KMS-11 (cell line): ENCODE measurements around the gene LAP3.

ENCODE experiments used
- H2AFZ ChIP-seq: fragments of 200-600 bp; sonication (generic); 2 replicates; pipeline ENCODE4 v1.6.1; 2016; ENCODE audit warnings: antibody characterized with exemption, mixed run types, low read depth
- H3K27ac ChIP-seq: fragments of 200-600 bp; sonication (generic); 2 replicates; pipeline ENCODE4 v1.6.1; 2016; ENCODE audit warnings: mild to moderate bottlenecking, mixed run types
- H3K27me3 ChIP-seq: fragments of 200-600 bp; sonication (generic); 2 replicates; pipeline ENCODE4 v1.6.1; 2017; ENCODE audit warnings: mild to moderate bottlenecking, low read depth, mixed run types, moderate library complexity; ENCODE audit not compliant: insufficient read depth
- H3K36me3 ChIP-seq: fragments of 200-600 bp; sonication (generic); 2 replicates; pipeline ENCODE4 v1.6.1; 2017; ENCODE audit warnings: mild to moderate bottlenecking, mixed run types; ENCODE audit not compliant: insufficient read depth
- H3K4me1 ChIP-seq: fragments of 200-600 bp; sonication (generic); 2 replicates; pipeline ENCODE4 v1.6.1; 2016; ENCODE audit warnings: mild to moderate bottlenecking, low read depth, mixed run types; ENCODE audit not compliant: poor library complexity, severe bottlenecking
- H3K4me2 ChIP-seq: fragments of 200-600 bp; sonication (generic); 2 replicates; pipeline ENCODE4 v1.7.0; 2016; ENCODE audit warnings: mild to moderate bottlenecking, mixed run types
- H3K4me3 ChIP-seq: fragments of 200-600 bp; sonication (generic); IDR thresholded peaks from 2 replicates; pipeline ENCODE4 v1.6.1; 2017; ENCODE audit warnings: low read depth, low read length, mixed read lengths; ENCODE audit not compliant: insufficient read depth
- H3K79me2 ChIP-seq: fragments of 200-600 bp; sonication (generic); 2 replicates; pipeline ENCODE4 v1.6.1; 2016; ENCODE audit warnings: low read depth, mixed run types; ENCODE audit not compliant: insufficient read depth
- H3K9ac ChIP-seq: fragments of 200-600 bp; sonication (generic); 2 replicates; pipeline ENCODE4 v1.6.1; 2016; ENCODE audit warnings: mild to moderate bottlenecking, mixed run types
- H4K20me1 ChIP-seq: fragments of 200-600 bp; sonication (generic); 2 replicates; pipeline ENCODE4 v1.6.1; 2016; ENCODE audit warnings: mild to moderate bottlenecking, mixed run types; ENCODE audit not compliant: insufficient read depth
- TF ChIP-seq, protein P1 (sequence below): fragments of 200-600 bp; sonication (generic); conservative IDR thresholded peaks from 2 replicates; pipeline ENCODE4 v1.6.1; 2017; ENCODE audit warnings: low read depth, mild to moderate bottlenecking, antibody characterized with exemption, low read length, moderate library complexity, mixed read lengths

The LAP3 gene

DNA sequence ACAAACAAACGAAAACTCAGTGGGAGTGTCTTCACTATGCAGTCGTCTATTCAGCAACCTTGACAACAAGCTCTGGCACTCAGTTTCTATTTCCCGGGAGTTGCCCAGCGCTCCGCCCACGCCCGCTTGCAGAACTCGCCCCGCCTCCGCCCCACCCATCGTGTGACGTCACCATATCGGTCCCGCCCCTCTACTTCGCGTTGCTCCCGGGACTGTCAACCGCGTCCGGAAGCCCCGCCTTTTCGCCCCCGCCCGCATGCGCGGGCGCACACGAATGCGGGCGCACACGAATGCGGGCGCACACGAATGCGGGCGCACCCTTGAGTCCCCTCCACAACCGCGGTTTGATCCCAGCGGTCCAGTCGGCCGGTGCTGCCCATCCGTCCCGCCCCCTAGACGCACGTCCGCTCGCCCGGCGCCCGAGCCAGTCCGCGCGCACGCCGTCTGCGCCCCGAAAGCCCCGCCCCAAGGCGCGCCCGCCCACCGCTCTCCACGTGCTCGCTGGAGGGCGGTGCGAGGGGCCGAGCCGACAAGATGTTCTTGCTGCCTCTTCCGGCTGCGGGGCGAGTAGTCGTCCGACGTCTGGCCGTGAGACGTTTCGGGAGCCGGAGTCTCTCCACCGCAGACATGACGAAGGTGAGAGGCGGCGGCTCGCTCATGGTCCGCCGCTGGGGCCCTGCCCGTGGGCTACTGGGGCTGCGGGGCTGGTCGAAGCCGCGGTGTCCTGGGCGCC, at the start of gene LAP3:
TSS of gene LAP3 (plus strand) at position 267 of the 733 bp plus-strand sequence. CDS start at position 535, 268 bp downstream.
- peak within 1 kb of the TSS; percentile 76 for H3K4me2 ChIP-seq
- TF ChIP-seq, protein P1, sequence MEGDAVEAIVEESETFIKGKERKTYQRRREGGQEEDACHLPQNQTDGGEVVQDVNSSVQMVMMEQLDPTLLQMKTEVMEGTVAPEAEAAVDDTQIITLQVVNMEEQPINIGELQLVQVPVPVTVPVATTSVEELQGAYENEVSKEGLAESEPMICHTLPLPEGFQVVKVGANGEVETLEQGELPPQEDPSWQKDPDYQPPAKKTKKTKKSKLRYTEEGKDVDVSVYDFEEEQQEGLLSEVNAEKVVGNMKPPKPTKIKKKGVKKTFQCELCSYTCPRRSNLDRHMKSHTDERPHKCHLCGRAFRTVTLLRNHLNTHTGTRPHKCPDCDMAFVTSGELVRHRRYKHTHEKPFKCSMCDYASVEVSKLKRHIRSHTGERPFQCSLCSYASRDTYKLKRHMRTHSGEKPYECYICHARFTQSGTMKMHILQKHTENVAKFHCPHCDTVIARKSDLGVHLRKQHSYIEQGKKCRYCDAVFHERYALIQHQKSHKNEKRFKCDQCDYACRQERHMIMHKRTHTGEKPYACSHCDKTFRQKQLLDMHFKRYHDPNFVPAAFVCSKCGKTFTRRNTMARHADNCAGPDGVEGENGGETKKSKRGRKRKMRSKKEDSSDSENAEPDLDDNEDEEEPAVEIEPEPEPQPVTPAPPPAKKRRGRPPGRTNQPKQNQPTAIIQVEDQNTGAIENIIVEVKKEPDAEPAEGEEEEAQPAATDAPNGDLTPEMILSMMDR = no peak
- H3K27ac ChIP-seq = peak within 1 kb of the TSS; percentile 79
- H3K79me2 ChIP-seq = peaks cover 35% of the 10 kb centered on the region; the same call in 1 of the 2 replicates
- peak within 1 kb of the TSS; percentile 69 for H2AFZ ChIP-seq
- H3K4me1 ChIP-seq = peaks cover 18% of the 10 kb centered on the region
- no peaks in the 10 kb centered on the region for H3K27me3 ChIP-seq
- H3K9ac ChIP-seq = peak within 1 kb of the TSS; percentile 74
- no peaks in the 10 kb centered on the region for H4K20me1 ChIP-seq
- H3K4me3 ChIP-seq = peak within 1 kb of the TSS; percentile 54
- no peaks in the 10 kb centered on the region for H3K36me3 ChIP-seq

DNA sequence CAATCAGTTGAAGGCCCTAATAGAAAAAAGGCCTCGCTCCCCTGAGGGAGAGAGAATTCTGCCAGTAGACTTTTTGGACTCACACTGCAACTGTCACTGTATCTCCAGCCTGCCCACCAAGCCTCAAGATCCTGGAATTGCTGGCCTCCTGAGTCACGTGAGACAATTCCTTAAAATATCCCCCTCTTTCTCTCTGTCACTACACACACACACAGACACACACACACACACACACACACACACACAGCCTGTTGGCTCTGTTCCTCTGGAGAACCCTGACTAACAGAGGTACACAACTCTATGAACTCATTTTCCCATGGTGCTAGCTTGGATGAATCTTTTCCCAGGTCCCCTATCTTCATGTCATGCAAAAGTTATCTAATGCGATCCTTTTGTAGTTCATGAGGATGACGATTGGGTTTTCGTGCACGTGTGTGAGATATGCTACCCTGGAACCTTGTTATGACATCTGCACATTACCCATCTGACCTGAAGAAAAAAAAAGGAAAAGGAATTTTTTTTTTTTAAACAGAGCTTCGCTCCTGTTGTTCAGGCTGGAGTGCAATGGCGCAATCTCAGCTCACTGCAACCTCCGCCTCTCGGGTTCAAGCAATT, 48.3 kb upstream of the LAP3 start:
- Histone ChIP-seq H4K20me1 (no peaks in the 10 kb centered on the region), H2AFZ (no peak overlapping the region), H3K9ac (no peak overlapping the region), H3K36me3 (no peaks in the 10 kb centered on the region), H3K27ac (no peak overlapping the region), H3K79me2 (no peaks in the 10 kb centered on the region), H3K4me1 (peaks cover 44% of the 10 kb centered on the region), H3K4me3 (no peak overlapping the region), H3K4me2 (no peak overlapping the region), H3K27me3 (no peaks in the 10 kb centered on the region)
- TF ChIP-seq, protein P1 = no peak

DNA sequence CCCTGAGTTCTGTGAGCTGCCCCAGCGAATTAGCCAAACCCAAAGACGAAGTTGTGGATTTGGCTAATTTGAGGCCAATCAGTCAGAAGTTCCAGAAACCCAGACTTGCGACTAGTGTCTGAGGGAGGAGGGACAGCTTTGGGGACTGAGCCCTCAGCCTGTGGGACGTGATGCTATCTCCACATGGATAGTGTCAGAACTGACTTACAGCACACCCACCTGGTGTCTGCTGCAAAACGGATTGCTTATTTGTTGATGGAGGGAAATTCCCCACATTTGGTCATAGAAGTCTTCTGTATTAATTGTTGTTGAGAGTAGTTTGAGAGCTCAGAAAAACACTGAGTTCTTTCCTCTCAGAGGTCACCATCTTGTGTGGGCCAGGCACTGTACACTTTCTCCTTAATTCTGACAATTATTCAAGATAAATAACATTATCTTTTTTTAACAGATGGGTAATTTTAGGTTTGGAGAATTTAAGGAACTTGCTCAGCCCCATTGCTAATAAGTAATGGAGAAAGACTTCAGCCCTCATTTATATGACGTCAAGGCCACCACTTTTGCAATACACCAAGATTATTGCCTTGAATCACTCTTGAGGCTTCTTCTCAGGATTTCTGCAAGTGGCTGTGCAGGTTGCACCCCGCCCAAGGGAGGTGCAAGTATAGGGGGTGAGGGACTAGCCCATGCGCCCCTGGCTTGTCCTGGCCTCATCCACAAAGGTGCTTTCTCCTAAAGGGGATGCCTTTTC, 45.3 kb upstream of the LAP3 start:
- Histone ChIP-seq H4K20me1 (no peaks in the 10 kb centered on the region), H3K27me3 (no peaks in the 10 kb centered on the region), H3K4me2 (peak overlapping the region; percentile 37; the same call in 1 of the 2 replicates), H3K79me2 (no peaks in the 10 kb centered on the region), H3K36me3 (no peaks in the 10 kb centered on the region), H3K4me1 (peaks cover 65% of the 10 kb centered on the region), H2AFZ (peak overlapping the region; percentile 52), H3K4me3 (no peak overlapping the region), H3K27ac (peak overlapping the region; percentile 83), H3K9ac (peak overlapping the region; percentile 26; the same call in 1 of the 2 replicates)
- TF ChIP-seq, protein P1 = no peak

DNA sequence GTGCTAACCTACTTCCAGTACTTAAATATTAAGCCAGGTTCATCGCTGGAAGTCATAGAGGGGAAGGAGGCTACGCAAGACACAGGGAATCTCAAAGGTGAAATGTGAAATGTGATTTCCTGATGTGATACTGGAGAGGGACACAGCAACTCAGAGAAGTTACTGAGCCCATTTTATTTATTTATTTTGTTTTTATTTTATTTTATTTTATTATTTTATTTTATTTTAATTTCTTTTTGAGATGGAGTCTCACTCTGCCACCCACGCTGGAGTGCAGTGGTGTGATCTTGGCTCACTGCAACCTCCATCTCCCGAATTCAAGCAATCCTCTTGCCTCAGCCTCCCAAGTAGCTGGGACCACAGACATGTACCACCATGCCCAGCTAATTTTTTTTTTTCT, 42.3 kb upstream of the LAP3 start:
- H3K4me2 ChIP-seq = peak overlapping the region; percentile 79
- peak overlapping the region; percentile 70; the same call in 1 of the 2 replicates for H3K9ac ChIP-seq
- H4K20me1 ChIP-seq = no peaks in the 10 kb centered on the region
- no peaks in the 10 kb centered on the region for H3K36me3 ChIP-seq
- TF ChIP-seq, protein P1 = no peak
- H2AFZ ChIP-seq = peak overlapping the region; percentile 66; the same call in 1 of the 2 replicates
- H3K79me2 ChIP-seq = no peaks in the 10 kb centered on the region
- peak overlapping the region; percentile 91 for H3K27ac ChIP-seq
- H3K27me3 ChIP-seq = no peaks in the 10 kb centered on the region
- peaks cover 60% of the 10 kb centered on the region for H3K4me1 ChIP-seq
- H3K4me3 ChIP-seq = no peak overlapping the region
